SK-N-SH treated with all-trans-retinoic acid at 6 μM for 48 hours (cell line): ENCODE results near the gene CAMSAP3.

Experiments used
- ATAC-seq: fragments of 200-7000 bp; cut with Tn5 transposase; 3 replicates; pipeline ENCODE4 v1.9.1; 2020; ENCODE audit warnings: mild to moderate bottlenecking, moderate library complexity
- CSDC2 ChIP-seq: fragments of 250-450 bp; sonication (Bioruptor Pico); IDR thresholded peaks from 2 replicates; pipeline ENCODE4 v1.5.0; 2020; ENCODE audit warnings: mild to moderate bottlenecking, moderate library complexity
- ESRRG ChIP-seq: fragments of 250-450 bp; sonication (Bioruptor Pico); IDR thresholded peaks from 2 replicates; pipeline ENCODE4 v1.6.1; 2021; ENCODE audit warnings: mild to moderate bottlenecking
- GLIS3 ChIP-seq: fragments of 250-450 bp; sonication (Bioruptor Pico); IDR thresholded peaks from 2 replicates; pipeline ENCODE4 v1.5.0; 2020; ENCODE audit warnings: mild to moderate bottlenecking, moderate library complexity
- ISL1 ChIP-seq: fragments of 250-450 bp; sonication (Bioruptor Pico); IDR thresholded peaks from 2 replicates; pipeline ENCODE4 v2.1.2; 2022; ENCODE audit warnings: mild to moderate bottlenecking, moderate library complexity
- OSR1 ChIP-seq: fragments of 250-450 bp; sonication (Bioruptor Pico); IDR thresholded peaks from 2 replicates; pipeline ENCODE4 v1.8.0; 2022; ENCODE audit warnings: moderate library complexity, mild to moderate bottlenecking, inconsistent platforms
- PPARA ChIP-seq: fragments of 250-450 bp; sonication (Bioruptor Pico); IDR thresholded peaks from 2 replicates; pipeline ENCODE4 v1.5.0; 2020; ENCODE audit warnings: mild to moderate bottlenecking, borderline replicate concordance
- RARB ChIP-seq: fragments of 250-450 bp; sonication (Bioruptor Pico); IDR thresholded peaks from 2 replicates; pipeline ENCODE4 v1.8.0; 2021; ENCODE audit warnings: mild to moderate bottlenecking, moderate library complexity
- SNAI2 ChIP-seq: fragments of 250-450 bp; sonication (Bioruptor Pico); IDR thresholded peaks from 2 replicates; pipeline ENCODE4 v1.5.0; 2020; ENCODE audit warnings: mild to moderate bottlenecking, moderate library complexity
- TOX ChIP-seq: fragments of 250-450 bp; sonication (Bioruptor Pico); IDR thresholded peaks from 2 replicates; pipeline ENCODE4 v1.8.0; 2021; ENCODE audit warnings: mild to moderate bottlenecking, moderate library complexity, borderline replicate concordance
- ZC3H10 ChIP-seq: fragments of 250-450 bp; sonication (Bioruptor Pico); IDR thresholded peaks from 2 replicates; pipeline ENCODE4 v1.5.1; 2021; ENCODE audit warnings: mild to moderate bottlenecking, moderate library complexity
- ZFP30 ChIP-seq: fragments of 450-650 bp; formaldehyde crosslinking; IDR thresholded peaks from 2 replicates; pipeline ENCODE4 v1.5.0; 2022; ENCODE audit warnings: mild to moderate bottlenecking, moderate library complexity
- ZNF70 ChIP-seq: fragments of 450-650 bp; formaldehyde crosslinking; IDR thresholded peaks from 2 replicates; pipeline ENCODE4 v1.5.0; 2020; ENCODE audit warnings: mild to moderate bottlenecking, moderate library complexity
- ZNF8 ChIP-seq: fragments of 450-650 bp; formaldehyde crosslinking; IDR thresholded peaks from 2 replicates; pipeline ENCODE4 v1.5.0; 2020; ENCODE audit warnings: mild to moderate bottlenecking, moderate library complexity
- TF ChIP-seq, protein P1 (sequence below): fragments of 250-450 bp; sonication (Bioruptor Pico); IDR thresholded peaks from 2 replicates; pipeline ENCODE4 v1.8.0; 2021; ENCODE audit warnings: low read depth, mild to moderate bottlenecking, moderate library complexity, borderline replicate concordance
- TF ChIP-seq, protein P2 (sequence below): fragments of 250-450 bp; sonication (Bioruptor Pico); IDR thresholded peaks from 2 replicates; pipeline ENCODE4 v1.5.0; 2020; ENCODE audit warnings: mild to moderate bottlenecking, moderate library complexity
- TF ChIP-seq, protein P3 (sequence below): fragments of 250-450 bp; sonication (Bioruptor Pico); IDR thresholded peaks from 2 replicates; pipeline ENCODE4 v1.5.1; 2020; ENCODE audit warnings: low read depth, mild to moderate bottlenecking, moderate library complexity
- TF ChIP-seq, protein P4 (sequence below): fragments of 250-450 bp; sonication (Bioruptor Pico); IDR thresholded peaks from 2 replicates; pipeline ENCODE4 v1.8.0; 2020; ENCODE audit warnings: mild to moderate bottlenecking, moderate library complexity, borderline replicate concordance

Gene CAMSAP3

DNA sequence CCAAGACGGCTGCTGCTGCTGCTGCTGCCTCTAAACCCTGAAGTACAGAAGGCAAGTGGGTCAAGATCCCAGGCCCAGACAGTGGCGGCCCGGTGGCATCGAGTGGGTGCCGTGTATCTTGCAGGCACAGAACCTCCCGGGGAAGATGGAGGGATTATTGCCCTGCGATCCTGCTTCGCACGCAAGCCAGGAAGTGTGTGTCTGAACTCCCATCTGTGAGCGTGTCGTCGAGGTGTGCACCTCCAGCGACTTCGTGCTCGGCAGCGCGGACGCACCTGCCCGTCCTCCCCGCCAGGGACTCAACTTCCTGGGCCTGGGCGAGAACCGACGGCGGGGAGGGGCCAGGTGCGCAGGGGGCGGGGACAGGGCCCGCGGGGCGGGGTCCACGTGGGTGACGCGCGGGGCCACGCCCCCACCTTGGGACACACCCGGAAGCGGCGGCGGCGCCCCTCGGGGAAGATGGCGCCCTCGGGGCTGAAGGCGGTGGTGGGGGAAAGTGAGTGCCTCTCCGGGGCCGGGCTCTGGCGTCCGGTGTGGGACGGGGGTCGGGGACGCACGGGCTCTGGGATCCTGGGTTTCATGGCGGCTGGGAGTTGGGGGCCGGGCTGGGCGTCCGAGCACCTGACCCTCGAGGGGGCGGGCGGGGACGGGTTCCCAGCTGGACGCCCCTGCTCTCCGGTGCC is 41.2 kb downstream of the CAMSAP3 start, which contains the start of gene STXBP2:
Gene STXBP2, plus strand, starts transcription at position 420 of the 683 bp plus-strand sequence. Its CDS starts 40 bp downstream, at position 460.
- ATAC-seq, result no peak; the same call in 1 of the 3 replicates
- TF ChIP-seq, protein P1, sequence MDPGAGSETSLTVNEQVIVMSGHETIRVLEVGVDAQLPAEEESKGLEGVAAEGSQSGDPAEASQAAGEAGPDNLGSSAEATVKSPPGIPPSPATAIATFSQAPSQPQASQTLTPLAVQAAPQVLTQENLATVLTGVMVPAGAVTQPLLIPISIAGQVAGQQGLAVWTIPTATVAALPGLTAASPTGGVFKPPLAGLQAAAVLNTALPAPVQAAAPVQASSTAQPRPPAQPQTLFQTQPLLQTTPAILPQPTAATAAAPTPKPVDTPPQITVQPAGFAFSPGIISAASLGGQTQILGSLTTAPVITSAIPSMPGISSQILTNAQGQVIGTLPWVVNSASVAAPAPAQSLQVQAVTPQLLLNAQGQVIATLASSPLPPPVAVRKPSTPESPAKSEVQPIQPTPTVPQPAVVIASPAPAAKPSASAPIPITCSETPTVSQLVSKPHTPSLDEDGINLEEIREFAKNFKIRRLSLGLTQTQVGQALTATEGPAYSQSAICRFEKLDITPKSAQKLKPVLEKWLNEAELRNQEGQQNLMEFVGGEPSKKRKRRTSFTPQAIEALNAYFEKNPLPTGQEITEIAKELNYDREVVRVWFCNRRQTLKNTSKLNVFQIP (CRISPR knock-in tag), result no peak
- TF ChIP-seq RARB (no peak), ESRRG (no peak), PPARA (CRISPR knock-in tag) (no peak), ZNF70 (no peak), GLIS3 (CRISPR knock-in tag) (no peak), SNAI2 (CRISPR knock-in tag) (no peak), ZFP30 (CRISPR knock-in tag) (no peak), CSDC2 (CRISPR knock-in tag) (no peak), ISL1 (CRISPR knock-in tag) (no peak)
- TF ChIP-seq, protein P2, sequence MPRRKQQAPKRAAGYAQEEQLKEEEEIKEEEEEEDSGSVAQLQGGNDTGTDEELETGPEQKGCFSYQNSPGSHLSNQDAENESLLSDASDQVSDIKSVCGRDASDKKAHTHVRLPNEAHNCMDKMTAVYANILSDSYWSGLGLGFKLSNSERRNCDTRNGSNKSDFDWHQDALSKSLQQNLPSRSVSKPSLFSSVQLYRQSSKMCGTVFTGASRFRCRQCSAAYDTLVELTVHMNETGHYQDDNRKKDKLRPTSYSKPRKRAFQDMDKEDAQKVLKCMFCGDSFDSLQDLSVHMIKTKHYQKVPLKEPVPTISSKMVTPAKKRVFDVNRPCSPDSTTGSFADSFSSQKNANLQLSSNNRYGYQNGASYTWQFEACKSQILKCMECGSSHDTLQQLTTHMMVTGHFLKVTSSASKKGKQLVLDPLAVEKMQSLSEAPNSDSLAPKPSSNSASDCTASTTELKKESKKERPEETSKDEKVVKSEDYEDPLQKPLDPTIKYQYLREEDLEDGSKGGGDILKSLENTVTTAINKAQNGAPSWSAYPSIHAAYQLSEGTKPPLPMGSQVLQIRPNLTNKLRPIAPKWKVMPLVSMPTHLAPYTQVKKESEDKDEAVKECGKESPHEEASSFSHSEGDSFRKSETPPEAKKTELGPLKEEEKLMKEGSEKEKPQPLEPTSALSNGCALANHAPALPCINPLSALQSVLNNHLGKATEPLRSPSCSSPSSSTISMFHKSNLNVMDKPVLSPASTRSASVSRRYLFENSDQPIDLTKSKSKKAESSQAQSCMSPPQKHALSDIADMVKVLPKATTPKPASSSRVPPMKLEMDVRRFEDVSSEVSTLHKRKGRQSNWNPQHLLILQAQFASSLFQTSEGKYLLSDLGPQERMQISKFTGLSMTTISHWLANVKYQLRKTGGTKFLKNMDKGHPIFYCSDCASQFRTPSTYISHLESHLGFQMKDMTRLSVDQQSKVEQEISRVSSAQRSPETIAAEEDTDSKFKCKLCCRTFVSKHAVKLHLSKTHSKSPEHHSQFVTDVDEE (CRISPR knock-in tag), result no peak
- TF ChIP-seq, protein P3, sequence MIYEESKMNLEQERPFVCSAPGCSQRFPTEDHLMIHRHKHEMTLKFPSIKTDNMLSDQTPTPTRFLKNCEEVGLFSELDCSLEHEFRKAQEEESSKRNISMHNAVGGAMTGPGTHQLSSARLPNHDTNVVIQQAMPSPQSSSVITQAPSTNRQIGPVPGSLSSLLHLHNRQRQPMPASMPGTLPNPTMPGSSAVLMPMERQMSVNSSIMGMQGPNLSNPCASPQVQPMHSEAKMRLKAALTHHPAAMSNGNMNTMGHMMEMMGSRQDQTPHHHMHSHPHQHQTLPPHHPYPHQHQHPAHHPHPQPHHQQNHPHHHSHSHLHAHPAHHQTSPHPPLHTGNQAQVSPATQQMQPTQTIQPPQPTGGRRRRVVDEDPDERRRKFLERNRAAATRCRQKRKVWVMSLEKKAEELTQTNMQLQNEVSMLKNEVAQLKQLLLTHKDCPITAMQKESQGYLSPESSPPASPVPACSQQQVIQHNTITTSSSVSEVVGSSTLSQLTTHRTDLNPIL, result no peak
- TF ChIP-seq, protein P4, sequence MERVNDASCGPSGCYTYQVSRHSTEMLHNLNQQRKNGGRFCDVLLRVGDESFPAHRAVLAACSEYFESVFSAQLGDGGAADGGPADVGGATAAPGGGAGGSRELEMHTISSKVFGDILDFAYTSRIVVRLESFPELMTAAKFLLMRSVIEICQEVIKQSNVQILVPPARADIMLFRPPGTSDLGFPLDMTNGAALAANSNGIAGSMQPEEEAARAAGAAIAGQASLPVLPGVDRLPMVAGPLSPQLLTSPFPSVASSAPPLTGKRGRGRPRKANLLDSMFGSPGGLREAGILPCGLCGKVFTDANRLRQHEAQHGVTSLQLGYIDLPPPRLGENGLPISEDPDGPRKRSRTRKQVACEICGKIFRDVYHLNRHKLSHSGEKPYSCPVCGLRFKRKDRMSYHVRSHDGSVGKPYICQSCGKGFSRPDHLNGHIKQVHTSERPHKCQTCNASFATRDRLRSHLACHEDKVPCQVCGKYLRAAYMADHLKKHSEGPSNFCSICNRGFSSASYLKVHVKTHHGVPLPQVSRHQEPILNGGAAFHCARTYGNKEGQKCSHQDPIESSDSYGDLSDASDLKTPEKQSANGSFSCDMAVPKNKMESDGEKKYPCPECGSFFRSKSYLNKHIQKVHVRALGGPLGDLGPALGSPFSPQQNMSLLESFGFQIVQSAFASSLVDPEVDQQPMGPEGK, result no peak
- TF ChIP-seq, all 23 proteins: peak for 0

DNA sequence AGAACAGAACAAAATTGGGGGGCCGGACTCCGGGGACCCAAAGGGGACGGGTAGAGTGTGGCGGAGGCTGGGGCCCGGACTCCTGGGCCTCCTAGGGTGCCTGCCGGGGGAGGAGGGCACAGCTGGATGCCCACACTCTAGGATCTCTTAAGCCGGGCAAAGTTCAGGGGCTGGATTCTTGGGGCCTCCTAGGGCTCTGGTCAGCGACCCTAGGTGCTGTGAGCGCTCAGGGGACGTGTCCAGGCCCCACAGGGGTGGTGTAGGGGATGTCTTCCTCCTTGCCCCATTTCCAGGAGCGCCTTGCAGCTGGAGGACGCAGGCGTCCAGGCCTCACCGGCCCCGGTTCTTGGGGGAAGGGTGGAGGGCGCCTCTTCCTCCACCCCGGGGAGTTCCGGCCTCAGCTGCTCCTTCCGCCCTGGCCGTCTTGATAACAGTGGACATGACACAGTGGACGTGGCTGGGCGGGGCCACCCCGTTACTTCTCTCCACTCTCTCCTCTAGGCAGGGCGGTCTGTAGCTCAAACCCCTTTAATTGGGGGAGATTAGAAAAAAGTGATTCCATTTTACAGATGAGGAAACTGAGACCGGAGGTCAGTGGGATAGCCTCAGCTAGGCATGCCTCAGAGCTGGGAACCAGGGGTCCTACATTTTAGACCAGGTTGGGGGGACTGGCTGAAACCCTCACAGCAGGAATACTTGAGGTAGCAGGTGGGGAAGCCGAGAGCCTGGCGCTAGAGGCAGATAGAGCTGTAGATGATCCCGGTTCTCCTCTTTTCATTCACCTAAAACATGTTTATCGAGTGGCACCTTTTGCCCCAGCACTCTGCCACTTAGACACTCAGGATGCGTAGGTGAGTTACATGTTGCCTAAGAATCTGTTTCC is 42.0 kb downstream of the CAMSAP3 start:
- TF ChIP-seq ZC3H10 (CRISPR knock-in tag) (no peak), PPARA (CRISPR knock-in tag) (no peak), ZNF8 (CRISPR knock-in tag) (no peak), ZFP30 (CRISPR knock-in tag) (no peak), TOX (no peak), ISL1 (CRISPR knock-in tag) (no peak), CSDC2 (CRISPR knock-in tag) (no peak), OSR1 (no peak)
- TF ChIP-seq, protein P4, result no peak
- TF ChIP-seq, protein P3, result no peak
- no peak for ATAC-seq
